HepG2 (cell line): ENCODE data around the gene BCL2L1. TPM values are rescaled to one million over a fixed set of nuclear protein-coding genes. Genes with fewer than 3 reads are reported as not detected.

ENCODE experiments used
- GPBP1L1 ChIP-seq: sonication (generic); formaldehyde crosslinking; IDR thresholded peaks from 2 replicates; pipeline ENCODE4 v1.5.0; 2020; ENCODE audit warnings: mild to moderate bottlenecking, missing genetic modification reagents
- KMT2B ChIP-seq: IDR thresholded peaks from 2 replicates; pipeline ENCODE4 v1.6.1; 2016; ENCODE audit warnings: missing genetic modification reagents, missing compliant biosample characterization
- PAX8 ChIP-seq: sonication (generic); formaldehyde crosslinking; IDR thresholded peaks from 2 replicates; pipeline ENCODE4 v1.8.0; 2022; ENCODE audit warnings: mild to moderate bottlenecking, missing genetic modification reagents, borderline replicate concordance
- SMYD3 ChIP-seq: sonication (generic); formaldehyde crosslinking; IDR thresholded peaks from 2 replicates; pipeline ENCODE4 v1.8.1; 2023; ENCODE audit warnings: mild to moderate bottlenecking, missing genetic modification reagents
- ZBTB4 ChIP-seq: sonication (generic); formaldehyde crosslinking; IDR thresholded peaks from 2 replicates; pipeline ENCODE4 v1.4.0; 2020; ENCODE audit warnings: missing genetic modification reagents, mild to moderate bottlenecking, borderline replicate concordance
- ZBTB40 ChIP-seq, 2 experiments: fragments of 450-650 bp in 1 of 2; sonication (generic) in 1 of 2; formaldehyde crosslinking in 1 of 2; IDR thresholded peaks; 2 replicates each; pipeline versions ENCODE4 v1.6.1 to v1.8.0; 2016 to 2022; ENCODE audit warnings: antibody characterized with exemption in 1 of 2, mild to moderate bottlenecking in 1 of 2, missing genetic modification reagents in 1 of 2
- ZNF709 ChIP-seq: sonication (generic); formaldehyde crosslinking; IDR thresholded peaks from 2 replicates; pipeline ENCODE4 v1.5.0; 2020; ENCODE audit warnings: mild to moderate bottlenecking, missing genetic modification reagents
- polyA plus RNA-seq, 8 experiments: library from polyadenylated mRNA; depleted of rRNA in 3 of 8; stranded (reverse) in 7 of 8; unstranded in 1 of 8; fragments of >200 nt; fragmentation: Illumina TruSeq in 4 of 8; extraction: Trizol in 4 of 8; gene quantifications; 2 replicates each; pipeline versions ENCODE4 v1.2.1 to v1.2.3, GENCODE V29; 2011 to 2016; ENCODE audit warnings: low read depth in 4 of 8, missing spikeins in 1 of 8, mixed read lengths in 1 of 8; ENCODE audit not compliant: insufficient read depth in 1 of 8
- total RNA-seq, 5 experiments: library from RNA; depleted of rRNA; stranded (reverse); fragments of >200 nt; fragmentation: Illumina TruSeq; extraction: Trizol; gene quantifications; 2 replicates each; pipeline ENCODE4 v1.2.3, GENCODE V29; 2016; ENCODE audit warnings: low read depth in 1 of 5

Gene BCL2L1
- total and polyA plus RNA-seq, 2 of the 13 experiments (the other 11 are each of a cell fraction or from before 2014, with no cell fraction given), result 164 to 258 TPM

- TF ChIP-seq ZBTB40 (IDR thresholded peaks at IDR 0.05), result no peak
- TF ChIP-seq ZBTB40 (CRISPR knock-in tag; IDR thresholded peaks at IDR 0.05), result peak; percentile 42; the same call in 1 of the 2 replicates
- peak; percentile 18; the same call in 1 of the 2 replicates for TF ChIP-seq ZBTB4
- TF ChIP-seq PAX8, result no peak
- TF ChIP-seq SMYD3 (CRISPR knock-in tag), result peak; percentile 80; the same call in 1 of the 2 replicates
- no peak for TF ChIP-seq GPBP1L1 (CRISPR knock-in tag)
- TF ChIP-seq KMT2B, result 0 out of 2 replicates have a peak, but pooled peaks have one; percentile 45
- no peak for TF ChIP-seq ZNF709 (CRISPR knock-in tag)
These were observed 16.8 kb downstream of the BCL2L1 start (continued) for GRCh38 chr20:31705598-31706597.
